Measurements from ENCODE around the gene TANK. TPM values are rescaled to one million over a fixed set of nuclear protein-coding genes. Genes with fewer than 3 reads are reported as not detected.

The TANK gene
- total RNA-seq, 1 experiment from 2014 or later = 35.9 TPM

GRCh38 chr2:161257123-161257952 is 97.1 kb downstream of the TANK start:
- Histone ChIP-seq H3K4me1 (ENCODE audit: insufficient read depth, low read length, poor library complexity, severe bottlenecking) (no peaks in the 10 kb centered on the region), H3K4me3 (ENCODE audit: low read depth, low read length, poor library complexity, severe bottlenecking) (no peak overlapping the region), H3K36me3 (ENCODE audit: insufficient read depth, low read length, poor library complexity, severe bottlenecking) (no peaks in the 10 kb centered on the region), H3K27ac (ENCODE audit: low read depth, low read length, poor library complexity, severe bottlenecking) (no peak overlapping the region), H3K27me3 (replicated peaks; ENCODE audit: insufficient read depth, low read depth, low read length, poor library complexity) (no peaks in the 10 kb centered on the region), H3K9me3 (ENCODE audit: low read depth, low read length, poor library complexity, severe bottlenecking) (no peaks in the 10 kb centered on the region)
- DNase-seq (ENCODE audit: low spot score) = no peak
- CTCF ChIA-PET = no interaction called here
- TF ChIP-seq, protein P1, sequence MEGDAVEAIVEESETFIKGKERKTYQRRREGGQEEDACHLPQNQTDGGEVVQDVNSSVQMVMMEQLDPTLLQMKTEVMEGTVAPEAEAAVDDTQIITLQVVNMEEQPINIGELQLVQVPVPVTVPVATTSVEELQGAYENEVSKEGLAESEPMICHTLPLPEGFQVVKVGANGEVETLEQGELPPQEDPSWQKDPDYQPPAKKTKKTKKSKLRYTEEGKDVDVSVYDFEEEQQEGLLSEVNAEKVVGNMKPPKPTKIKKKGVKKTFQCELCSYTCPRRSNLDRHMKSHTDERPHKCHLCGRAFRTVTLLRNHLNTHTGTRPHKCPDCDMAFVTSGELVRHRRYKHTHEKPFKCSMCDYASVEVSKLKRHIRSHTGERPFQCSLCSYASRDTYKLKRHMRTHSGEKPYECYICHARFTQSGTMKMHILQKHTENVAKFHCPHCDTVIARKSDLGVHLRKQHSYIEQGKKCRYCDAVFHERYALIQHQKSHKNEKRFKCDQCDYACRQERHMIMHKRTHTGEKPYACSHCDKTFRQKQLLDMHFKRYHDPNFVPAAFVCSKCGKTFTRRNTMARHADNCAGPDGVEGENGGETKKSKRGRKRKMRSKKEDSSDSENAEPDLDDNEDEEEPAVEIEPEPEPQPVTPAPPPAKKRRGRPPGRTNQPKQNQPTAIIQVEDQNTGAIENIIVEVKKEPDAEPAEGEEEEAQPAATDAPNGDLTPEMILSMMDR (conservative IDR thresholded peaks at IDR 0.05; ENCODE audit: low read depth, low read length) = no peak
- no peak for TF ChIP-seq EZH2 (IDR thresholded peaks at IDR 0.05; ENCODE audit: borderline replicate concordance, low read depth, low read length, poor library complexity, severe bottlenecking)
- intact Hi-C loops (cut with micrococcal nuclease; ENCODE audit: unreplicated experiment) = no loop called here
- no TSS peak for BruUV-seq (replicated peaks)
- POLR2A ChIA-PET (ENCODE audit: low non-redundant PET) = no interaction called here

GRCh38 chr2:161265874-161266273 is 105.6 kb downstream of the TANK start:
- H3K27me3 ChIP-seq (replicated peaks; ENCODE audit: insufficient read depth, low read depth, low read length, poor library complexity) = no peaks in the 10 kb centered on the region
- intact Hi-C loops (cut with micrococcal nuclease; ENCODE audit: unreplicated experiment) = no loop called here
- DNase-seq (ENCODE audit: low spot score) = no peak

GRCh38 chr2:161269111-161269510 is 108.9 kb downstream of the TANK start:
- TF ChIP-seq EZH2 (IDR thresholded peaks at IDR 0.05; ENCODE audit: borderline replicate concordance, low read depth, low read length, poor library complexity, severe bottlenecking) = no peak
- TF ChIP-seq, protein P1 (conservative IDR thresholded peaks at IDR 0.05; ENCODE audit: low read depth, low read length) = no peak

More at GRCh38 chr2:161265874-161266273, 105.6 kb downstream of the TANK start:
- Histone ChIP-seq H3K27ac (ENCODE audit: low read depth, low read length, poor library complexity, severe bottlenecking) (no peak overlapping the region), H3K36me3 (ENCODE audit: insufficient read depth, low read length, poor library complexity, severe bottlenecking) (no peaks in the 10 kb centered on the region), H3K9me3 (ENCODE audit: low read depth, low read length, poor library complexity, severe bottlenecking) (no peaks in the 10 kb centered on the region), H3K4me1 (ENCODE audit: insufficient read depth, low read length, poor library complexity, severe bottlenecking) (no peaks in the 10 kb centered on the region), H3K4me3 (ENCODE audit: low read depth, low read length, poor library complexity, severe bottlenecking) (no peak overlapping the region)
- ChIA-PET POLR2A (ENCODE audit: low non-redundant PET) (no interaction called here), CTCF (interaction anchor here (0.6 kb wide), 1 partner anchor 217 kb away, joined by 3 read pairs; no protein-coding TSS in a partner anchor)
- no TSS peak for BruUV-seq (replicated peaks)
- TF ChIP-seq EZH2 (IDR thresholded peaks at IDR 0.05; ENCODE audit: borderline replicate concordance, low read depth, low read length, poor library complexity, severe bottlenecking) = no peak
- TF ChIP-seq, protein P1 (conservative IDR thresholded peaks at IDR 0.05; ENCODE audit: low read depth, low read length) = no peak

More at GRCh38 chr2:161269111-161269510, 108.9 kb downstream of the TANK start:
- no peaks in the 10 kb centered on the region for H3K4me1 ChIP-seq (ENCODE audit: insufficient read depth, low read length, poor library complexity, severe bottlenecking)
- DNase-seq (ENCODE audit: low spot score) = no peak
- POLR2A ChIA-PET (ENCODE audit: low non-redundant PET) = no interaction called here
- H3K9me3 ChIP-seq (ENCODE audit: low read depth, low read length, poor library complexity, severe bottlenecking) = no peaks in the 10 kb centered on the region
- intact Hi-C loops (cut with micrococcal nuclease; ENCODE audit: unreplicated experiment) = no loop called here
- BruUV-seq (replicated peaks) = no TSS peak
- no peaks in the 10 kb centered on the region for H3K27me3 ChIP-seq (replicated peaks; ENCODE audit: insufficient read depth, low read depth, low read length, poor library complexity)
- H3K36me3 ChIP-seq (ENCODE audit: insufficient read depth, low read length, poor library complexity, severe bottlenecking) = no peaks in the 10 kb centered on the region
- H3K4me3 ChIP-seq (ENCODE audit: low read depth, low read length, poor library complexity, severe bottlenecking) = no peak overlapping the region
- CTCF ChIA-PET = no interaction called here
- no peak overlapping the region for H3K27ac ChIP-seq (ENCODE audit: low read depth, low read length, poor library complexity, severe bottlenecking)
